ENCODE results near the gene UBE2A. TPM values are rescaled to one million over a fixed set of nuclear protein-coding genes. Genes with fewer than 3 reads are reported as not detected.

UBE2A gene
- total and polyA plus RNA-seq, 2 donors (not counting 1 experiment from before 2014, with no cell fraction given) = 50.3 to 70.9 TPM

DNA sequence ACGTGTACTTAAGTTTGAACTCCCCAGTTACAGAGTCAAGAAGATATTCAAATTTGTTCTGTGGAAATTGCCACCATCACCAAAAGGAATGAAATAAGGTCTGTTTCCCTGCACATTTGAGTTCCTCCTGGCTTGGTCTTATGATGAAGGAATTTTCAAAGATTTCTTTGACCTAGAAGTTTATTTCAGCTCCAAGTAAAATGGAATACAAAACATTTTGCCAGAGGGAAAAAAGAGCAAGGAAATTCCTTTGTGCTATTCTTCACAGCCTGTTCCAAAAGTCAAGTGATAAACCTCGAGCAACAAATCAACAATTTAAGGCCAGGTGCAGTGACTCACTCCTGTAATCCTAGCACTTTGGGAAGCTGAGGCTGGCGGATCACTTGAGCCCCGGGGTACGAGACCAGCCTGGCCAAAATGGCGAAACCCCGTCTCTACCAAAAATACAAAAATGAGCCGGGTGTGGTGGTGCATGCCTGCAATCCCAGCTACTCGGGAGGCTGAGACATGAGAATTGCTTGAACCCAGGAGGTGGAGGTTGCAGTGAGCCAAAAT is 28.4 kb downstream of the UBE2A start:
- Histone ChIP-seq H3K79me2 (ENCODE audit: control insufficient read depth, insufficient read depth, low read length) (peaks cover 32% of the 10 kb centered on the region), H3K4me2 (replicated peaks; ENCODE audit: low read depth, low read length, poor library complexity, severe bottlenecking) (no peak overlapping the region), H4K20me1 (ENCODE audit: control insufficient read depth, insufficient read depth, low read length, poor library complexity, severe bottlenecking) (no peaks in the 10 kb centered on the region), H3K27ac (ENCODE audit: low read length in 2 of 2) (peak overlapping the region in 1 of 2 donors; percentile 26), H3K27me3 (replicated peaks in 1 of 4; ENCODE audit: control extremely low read depth in 1 of 4, control insufficient read depth in 3 of 4, insufficient read depth in 4 of 4, low read length in 3 of 4) (no peaks in the 10 kb centered on the region), H3K36me3 (replicated peaks in 1 of 2; ENCODE audit: control extremely low read depth in 1 of 2, control insufficient read depth in 1 of 2, extremely low read depth in 1 of 2, insufficient read depth in 2 of 2, low read length in 1 of 2) (peaks cover 0 to 4% of the 10 kb centered on the region in 2 experiments), H3K9me3 (ENCODE audit: control extremely low read depth in 1 of 3, control insufficient read depth in 2 of 3, insufficient read depth in 1 of 3, low read length in 2 of 3) (no peaks in the 10 kb centered on the region), H3K4me1 (ENCODE audit: control insufficient read depth in 2 of 2, insufficient read depth in 2 of 2, low read length in 2 of 2) (peaks cover 6 to 20% of the 10 kb centered on the region in 2 donors), H3K4me3 (ENCODE audit: control extremely low read depth in 1 of 5, extremely low read depth in 1 of 5, insufficient read depth in 1 of 5, low read depth in 2 of 5, low read length in 4 of 5) (no peak overlapping the region), H3K9ac (ENCODE audit: low read length) (no peak overlapping the region), H2AFZ (ENCODE audit: insufficient read depth, low read depth, low read length, poor library complexity, severe bottlenecking) (no peak overlapping the region)
- Mint-ChIP-seq H3K4me3 (no peak overlapping the region), H3K4me1 (peaks cover 41% of the 10 kb centered on the region), H3K27ac (no peak overlapping the region), H3K9me3 (ENCODE audit: insufficient read depth) (no peaks in the 10 kb centered on the region), H3K27me3 (no peaks in the 10 kb centered on the region)
- POLR2A ChIA-PET = interaction anchor here (0.5 to 0.7 kb wide), 3 partner anchors 8 to 276 kb away, joined by 3 to 6 read pairs (median 4); no protein-coding TSS in a partner anchor
- DNase-seq (no peak), ATAC-seq (ENCODE audit: low read depth) (no peak)
- TF ChIP-seq EZH2 (IDR thresholded peaks at IDR 0.05; ENCODE audit: borderline replicate concordance, insufficient read depth, low read depth, low read length, poor library complexity, severe bottlenecking) = no peak
- TF ChIP-seq, protein P1, sequence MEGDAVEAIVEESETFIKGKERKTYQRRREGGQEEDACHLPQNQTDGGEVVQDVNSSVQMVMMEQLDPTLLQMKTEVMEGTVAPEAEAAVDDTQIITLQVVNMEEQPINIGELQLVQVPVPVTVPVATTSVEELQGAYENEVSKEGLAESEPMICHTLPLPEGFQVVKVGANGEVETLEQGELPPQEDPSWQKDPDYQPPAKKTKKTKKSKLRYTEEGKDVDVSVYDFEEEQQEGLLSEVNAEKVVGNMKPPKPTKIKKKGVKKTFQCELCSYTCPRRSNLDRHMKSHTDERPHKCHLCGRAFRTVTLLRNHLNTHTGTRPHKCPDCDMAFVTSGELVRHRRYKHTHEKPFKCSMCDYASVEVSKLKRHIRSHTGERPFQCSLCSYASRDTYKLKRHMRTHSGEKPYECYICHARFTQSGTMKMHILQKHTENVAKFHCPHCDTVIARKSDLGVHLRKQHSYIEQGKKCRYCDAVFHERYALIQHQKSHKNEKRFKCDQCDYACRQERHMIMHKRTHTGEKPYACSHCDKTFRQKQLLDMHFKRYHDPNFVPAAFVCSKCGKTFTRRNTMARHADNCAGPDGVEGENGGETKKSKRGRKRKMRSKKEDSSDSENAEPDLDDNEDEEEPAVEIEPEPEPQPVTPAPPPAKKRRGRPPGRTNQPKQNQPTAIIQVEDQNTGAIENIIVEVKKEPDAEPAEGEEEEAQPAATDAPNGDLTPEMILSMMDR (IDR thresholded peaks at IDR 0.05) = no peak
- intact Hi-C loops (cut with micrococcal nuclease) = no loop called here
- 100% methylated on average over 1 of the region's 9 CpGs for WGBS (ENCODE audit: insufficient coverage)
- CTCF ChIA-PET = interaction anchor here (0.7 to 3.2 kb wide), 7 partner anchors 24 to 185 kb away, joined by 3 to 8 read pairs (median 4); no protein-coding TSS in a partner anchor

All from B cell (primary cell).